WTC11 (cell line): ENCODE data around the gene TREX2. TPM values are rescaled to one million over a fixed set of nuclear protein-coding genes. Genes with fewer than 3 reads are reported as not detected.

Experiments
- ATAC-seq: fragments of 200-7000 bp; cut with Tn5 transposase; 2 replicates; pipeline ENCODE4 v1.10.0; 2021; ENCODE audit warnings: mild to moderate bottlenecking, moderate library complexity
- CTCF ChIA-PET: fragments of 300-600 bp; sonication (Branson Sonifier 250); formaldehyde crosslinking; loops from one replicate; lab custom pipeline; 2021; ENCODE audit warnings: antibody characterized with exemption; lab: Charles Lee
- POLR2A ChIA-PET: fragments of 350-600 bp; sonication (Branson Sonifier 250); formaldehyde crosslinking; loops from one replicate; lab custom pipeline; 2021; ENCODE audit warnings: antibody characterized with exemption; lab: Charles Lee
- DNase-seq: peaks from one replicate; pipeline ENCODE4 v3.0.0; 2021; ENCODE audit warnings: low spot score
- H3K27ac Mint-ChIP-seq: 2 replicates; pipeline ENCODE4 v1.8.0; 2021; ENCODE audit warnings: mixed read lengths
- H3K27me3 Mint-ChIP-seq: 2 replicates; pipeline ENCODE4 v1.8.0; 2021; ENCODE audit warnings: low read depth, mild to moderate bottlenecking, moderate library complexity, mixed read lengths
- H3K36me3 Mint-ChIP-seq: 2 replicates; pipeline ENCODE4 v1.8.0; 2021; ENCODE audit warnings: mixed read lengths
- H3K4me1 Mint-ChIP-seq: 2 replicates; pipeline ENCODE4 v1.8.0; 2022; ENCODE audit warnings: mixed read lengths
- H3K4me3 Mint-ChIP-seq: 2 replicates; pipeline ENCODE4 v1.8.0; 2021; ENCODE audit warnings: mild to moderate bottlenecking, moderate library complexity, mixed read lengths
- H3K9me3 Mint-ChIP-seq: 2 replicates; pipeline ENCODE4 v1.8.0; 2021; ENCODE audit warnings: mixed read lengths
- AFF4 ChIP-seq: sonication (generic); formaldehyde crosslinking; IDR thresholded peaks from 2 replicates; pipeline ENCODE4 v1.8.1; 2023; ENCODE audit warnings: mild to moderate bottlenecking, missing genetic modification reagents, borderline replicate concordance
- ATF3 ChIP-seq: sonication (generic); formaldehyde crosslinking; conservative IDR thresholded peaks from 2 replicates; pipeline ENCODE4 v1.8.1; 2022; ENCODE audit warnings: mild to moderate bottlenecking, missing genetic modification reagents
- ELF4 ChIP-seq: sonication (generic); formaldehyde crosslinking; IDR thresholded peaks from 2 replicates; pipeline ENCODE4 v1.8.1; 2022; ENCODE audit warnings: low read depth, mild to moderate bottlenecking, moderate library complexity, missing genetic modification reagents
- EMX1 ChIP-seq: fragments of 250-450 bp; sonication (Bioruptor Pico); IDR thresholded peaks from 2 replicates; pipeline ENCODE4 v1.8.0; 2021; ENCODE audit warnings: mild to moderate bottlenecking
- HMGA2 ChIP-seq: fragments of 250-450 bp; sonication (Bioruptor Pico); IDR thresholded peaks from 2 replicates; pipeline ENCODE4 v1.4.0; 2021; ENCODE audit warnings: mild to moderate bottlenecking, moderate library complexity
- IRF1 ChIP-seq: sonication (generic); formaldehyde crosslinking; IDR thresholded peaks from 2 replicates; pipeline ENCODE4 v1.8.0; 2023; ENCODE audit warnings: missing genetic modification reagents
- JAZF1 ChIP-seq: fragments of 250-450 bp; sonication (Bioruptor Pico); IDR thresholded peaks from 2 replicates; pipeline ENCODE4 v1.9.0; 2021; ENCODE audit warnings: moderate library complexity, mild to moderate bottlenecking, inconsistent platforms
- MXD4 ChIP-seq: fragments of 250-450 bp; sonication (Bioruptor Pico); IDR thresholded peaks from 2 replicates; pipeline ENCODE4 v1.8.0; 2021; ENCODE audit warnings: mild to moderate bottlenecking, moderate library complexity, borderline replicate concordance
- OVOL2 ChIP-seq: fragments of 250-450 bp; sonication (Bioruptor Pico); IDR thresholded peaks from 2 replicates; pipeline ENCODE4 v1.9.0; 2021; ENCODE audit warnings: mild to moderate bottlenecking, borderline replicate concordance
- RORB ChIP-seq: fragments of 250-450 bp; sonication (Bioruptor Pico); IDR thresholded peaks from 2 replicates; pipeline ENCODE4 v1.9.0; 2021; ENCODE audit warnings: mild to moderate bottlenecking
- SOX15 ChIP-seq: fragments of 250-450 bp; sonication (Bioruptor Pico); IDR thresholded peaks from 2 replicates; pipeline ENCODE4 v1.9.0; 2021; ENCODE audit warnings: mild to moderate bottlenecking
- STAT6 ChIP-seq: sonication (generic); formaldehyde crosslinking; conservative IDR thresholded peaks from 2 replicates; pipeline ENCODE4 v1.8.1; 2023; ENCODE audit warnings: mild to moderate bottlenecking, low read depth, missing genetic modification reagents, moderate library complexity
- TEAD1 ChIP-seq: sonication (generic); formaldehyde crosslinking; IDR thresholded peaks from 2 replicates; pipeline ENCODE4 v1.8.0; 2022; ENCODE audit warnings: mild to moderate bottlenecking, missing genetic modification reagents
- ZBTB43 ChIP-seq: sonication (generic); formaldehyde crosslinking; IDR thresholded peaks from 2 replicates; pipeline ENCODE4 v1.8.1; 2023; ENCODE audit warnings: mild to moderate bottlenecking, missing genetic modification reagents
- ZNF138 ChIP-seq: sonication (generic); formaldehyde crosslinking; conservative IDR thresholded peaks from 2 replicates; pipeline ENCODE4 v1.8.1; 2022; ENCODE audit warnings: mild to moderate bottlenecking, moderate library complexity, missing genetic modification reagents
- ZNF219 ChIP-seq: sonication (generic); formaldehyde crosslinking; IDR thresholded peaks from 2 replicates; pipeline ENCODE4 v1.8.0; 2023; ENCODE audit warnings: missing genetic modification reagents, mild to moderate bottlenecking, borderline replicate concordance
- total RNA-seq: library from RNA; stranded (reverse); gene quantifications from 3 replicates; pipeline ENCODE4 v1.2.3, GENCODE V29; 2021

Gene TREX2
- total RNA-seq, 1 experiment from 2014 or later: 1.5 TPM

- no peaks in the 10 kb centered on the region for H3K27me3 Mint-ChIP-seq
Observed at GRCh38 chrX:153465691-153466380, 20.0 kb upstream of the TREX2 start.

GRCh38 chrX:153464116-153464515 is 18.3 kb upstream of the TREX2 start:
- no peak for ATAC-seq
- TF ChIP-seq STAT6 (CRISPR knock-in tag) (no peak), SOX15 (CRISPR knock-in tag) (no peak), ZNF138 (CRISPR knock-in tag) (no peak), IRF1 (CRISPR knock-in tag) (no peak), RORB (CRISPR knock-in tag) (no peak), ATF3 (CRISPR knock-in tag) (no peak)

More at GRCh38 chrX:153465691-153466380, 20.0 kb upstream of the TREX2 start:
- ATAC-seq (no peak), DNase-seq (no peak)
- ChIA-PET POLR2A (no interaction called here), CTCF (no interaction called here)
- no peaks in the 10 kb centered on the region for H3K4me1 Mint-ChIP-seq
- H3K4me3 Mint-ChIP-seq: no peak overlapping the region
- TF ChIP-seq AFF4 (CRISPR knock-in tag) (no peak), RORB (CRISPR knock-in tag) (no peak), TEAD1 (CRISPR knock-in tag) (no peak), ELF4 (no peak), JAZF1 (CRISPR knock-in tag) (no peak), ZNF138 (CRISPR knock-in tag) (no peak), MXD4 (CRISPR knock-in tag) (no peak), HMGA2 (no peak), STAT6 (CRISPR knock-in tag) (no peak), ZBTB43 (no peak), EMX1 (CRISPR knock-in tag) (no peak), OVOL2 (CRISPR knock-in tag) (no peak), ZNF219 (CRISPR knock-in tag) (no peak)
- no peaks in the 10 kb centered on the region for H3K9me3 Mint-ChIP-seq
- peaks cover 4% of the 10 kb centered on the region for H3K36me3 Mint-ChIP-seq
- H3K27ac Mint-ChIP-seq: no peak overlapping the region

More at GRCh38 chrX:153464116-153464515, 18.3 kb upstream of the TREX2 start:
- H3K9me3 Mint-ChIP-seq: no peaks in the 10 kb centered on the region
- POLR2A ChIA-PET: no interaction called here
- no peak overlapping the region for H3K27ac Mint-ChIP-seq
- H3K27me3 Mint-ChIP-seq: no peaks in the 10 kb centered on the region
- peaks cover 8% of the 10 kb centered on the region for H3K36me3 Mint-ChIP-seq
- CTCF ChIA-PET: no interaction called here
- no peak for DNase-seq
- H3K4me1 Mint-ChIP-seq: no peaks in the 10 kb centered on the region
- no peak overlapping the region for H3K4me3 Mint-ChIP-seq
